ENCODE measurements around the gene B4GAT1. TPM values are rescaled to one million over a fixed set of nuclear protein-coding genes. Genes with fewer than 3 reads are reported as not detected.
A peak's percentile ranks its signal among the peaks of the same experiment; 100 is the strongest.

Gene B4GAT1
- total and polyA plus RNA-seq, 2 of the 13 experiments (the other 11 are each of a cell fraction or from before 2014, with no cell fraction given) = 40.4 to 109 TPM

- TF ChIP-seq ZBTB40 (IDR thresholded peaks at IDR 0.05) = no peak
- TF ChIP-seq ZBTB40 (CRISPR knock-in tag; IDR thresholded peaks at IDR 0.05) = no peak
- no peak for TF ChIP-seq HOXA7 (CRISPR knock-in tag; IDR thresholded peaks at IDR 0.05)
- TF ChIP-seq ZBTB46 (CRISPR knock-in tag; IDR thresholded peaks at IDR 0.05; ENCODE audit: borderline replicate concordance) = no peak
- TF ChIP-seq TERF1 (CRISPR knock-in tag; IDR thresholded peaks at IDR 0.05) = no peak
- TF ChIP-seq DNMT3B (CRISPR knock-in tag; conservative IDR thresholded peaks at IDR 0.05) = no peak
- no peak for TF ChIP-seq ZNF441 (CRISPR knock-in tag; IDR thresholded peaks at IDR 0.05; ENCODE audit: borderline replicate concordance)
- TF ChIP-seq FOXO4 (CRISPR knock-in tag; conservative IDR thresholded peaks at IDR 0.05) = no peak
- TF ChIP-seq WIZ (CRISPR knock-in tag; IDR thresholded peaks at IDR 0.05) = no peak
- TF ChIP-seq MYNN (CRISPR knock-in tag; IDR thresholded peaks at IDR 0.05; ENCODE audit: low read depth) = no peak
- TF ChIP-seq ZNF232 (CRISPR knock-in tag; IDR thresholded peaks at IDR 0.05; ENCODE audit: borderline replicate concordance) = no peak
- 0 out of 2 replicates have a peak, but pooled peaks have one; percentile 26 for TF ChIP-seq ZFP1 (CRISPR knock-in tag; IDR thresholded peaks at IDR 0.05)
- 0 out of 2 replicates have a peak, but pooled peaks have one; percentile 12 for TF ChIP-seq KLF13 (CRISPR knock-in tag; IDR thresholded peaks at IDR 0.05)
- no peak for TF ChIP-seq POLR2A (IDR thresholded peaks at IDR 0.05; ENCODE audit: insufficient read depth in 1 of 2, low read depth in 2 of 2, low read length in 2 of 2)
- TF ChIP-seq TRAFD1 (CRISPR knock-in tag; IDR thresholded peaks at IDR 0.05; ENCODE audit: borderline replicate concordance) = no peak
- TF ChIP-seq FOXM1 (CRISPR knock-in tag; IDR thresholded peaks at IDR 0.05) = no peak
Observed at GRCh38 chr11:66311470-66311964, 35.9 kb downstream of the B4GAT1 start (continued).
